Testis (tissue), 2 donors: Measurements from ENCODE around the gene DAB1.

ENCODE experiments used
- CTCF ChIP-seq, 3 experiments: fragments of 450-650 bp in 2 of 3; fragments of 200-600 bp in 1 of 3; sonication (generic) in 1 of 3; IDR thresholded peaks; one replicate each; pipeline ENCODE4 v1.5.1; 2016 to 2019; ENCODE audit warnings: antibody characterized with exemption in 3 of 3, mild to moderate bottlenecking in 2 of 3, moderate library complexity in 1 of 3
- POLR2A ChIP-seq: fragments of 450-650 bp; IDR thresholded peaks from one replicate; pipeline ENCODE4 v1.6.1; 2017; ENCODE audit warnings: antibody characterized with exemption, mild to moderate bottlenecking, moderate library complexity

DNA sequence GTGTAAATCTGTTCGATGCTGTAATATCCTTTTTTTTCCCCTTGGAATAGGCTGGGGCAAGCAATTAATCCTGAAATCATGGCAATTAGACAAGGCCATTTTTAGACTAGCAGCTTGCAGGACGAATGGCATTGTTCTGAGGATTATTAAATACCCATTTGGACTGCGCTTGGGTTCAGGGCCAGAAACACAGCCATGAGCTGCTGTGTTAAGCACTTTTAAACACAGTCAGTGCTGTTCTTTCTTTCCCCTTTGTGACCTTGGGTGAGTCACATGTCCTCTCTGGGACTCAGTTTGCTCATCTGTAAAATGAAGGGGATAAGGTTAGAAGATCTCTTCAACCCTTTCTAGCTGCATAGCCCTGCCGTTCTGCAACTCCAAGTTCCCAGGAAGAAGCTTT is 399.4 kb downstream of the DAB1 start:
- TF ChIP-seq CTCF (IDR thresholded peaks at IDR 0.05) (no peak), POLR2A (no peak)
